B cell (primary cell): ENCODE data around the gene SLC35B3.

Experiments
- CTCF ChIP-seq: fragments of 200-600 bp; IDR thresholded peaks from one replicate; pipeline ENCODE4 v1.8.0; 2022; ENCODE audit warnings: antibody characterized with exemption, mild to moderate bottlenecking
- EZH2 ChIP-seq: IDR thresholded peaks from 2 replicates; pipeline ENCODE4 v1.6.1; 2012; ENCODE audit warnings: borderline replicate concordance, low read depth, mild to moderate bottlenecking, moderate library complexity, low read length; ENCODE audit not compliant: insufficient read depth, poor library complexity, severe bottlenecking

GRCh38 chr6:8414844-8415243 lies 20.5 kb downstream of the SLC35B3 start:
- TF ChIP-seq CTCF (no peak), EZH2 (no peak)
